ENCODE data around the gene GIMAP5.

GRCh38 chr7:150719960-150720891 is 17.0 kb upstream of the GIMAP5 start:
- TF ChIP-seq CTCF (IDR thresholded peaks at IDR 0.05; ENCODE audit: borderline replicate concordance, extremely low read depth, low read length, poor library complexity, severe bottlenecking) (no peak), EZH2 (IDR thresholded peaks at IDR 0.05; ENCODE audit: borderline replicate concordance, low read depth, low read length, severe bottlenecking) (no peak)

All from DND-41 (cell line).